ENCODE data around the gene L3HYPDH.

Gene L3HYPDH

DNA sequence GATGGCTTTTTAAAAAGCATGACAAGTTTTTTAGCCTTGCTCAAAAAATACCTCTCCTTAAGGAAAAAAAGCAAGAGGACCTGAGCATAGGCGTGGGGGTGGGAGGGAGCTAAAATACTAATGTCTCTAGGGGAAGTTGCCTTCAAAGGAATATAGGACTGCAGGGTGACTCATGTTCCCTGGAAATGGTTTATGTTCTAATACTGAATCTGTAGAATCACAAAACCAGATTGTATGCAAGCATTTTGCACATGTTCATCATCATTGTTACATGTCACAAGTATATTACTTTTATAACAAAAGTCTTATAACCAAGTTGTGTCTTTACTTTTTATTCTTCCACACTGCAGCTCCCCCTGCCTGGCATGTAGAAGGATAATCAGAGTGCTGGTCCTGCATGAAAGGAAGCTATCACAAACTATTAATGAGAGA lies 55.6 kb downstream of the L3HYPDH start:
- in situ Hi-C loops (cut with HindIII; ENCODE audit: low sequenced_read_pairs) = no loop called here

DNA sequence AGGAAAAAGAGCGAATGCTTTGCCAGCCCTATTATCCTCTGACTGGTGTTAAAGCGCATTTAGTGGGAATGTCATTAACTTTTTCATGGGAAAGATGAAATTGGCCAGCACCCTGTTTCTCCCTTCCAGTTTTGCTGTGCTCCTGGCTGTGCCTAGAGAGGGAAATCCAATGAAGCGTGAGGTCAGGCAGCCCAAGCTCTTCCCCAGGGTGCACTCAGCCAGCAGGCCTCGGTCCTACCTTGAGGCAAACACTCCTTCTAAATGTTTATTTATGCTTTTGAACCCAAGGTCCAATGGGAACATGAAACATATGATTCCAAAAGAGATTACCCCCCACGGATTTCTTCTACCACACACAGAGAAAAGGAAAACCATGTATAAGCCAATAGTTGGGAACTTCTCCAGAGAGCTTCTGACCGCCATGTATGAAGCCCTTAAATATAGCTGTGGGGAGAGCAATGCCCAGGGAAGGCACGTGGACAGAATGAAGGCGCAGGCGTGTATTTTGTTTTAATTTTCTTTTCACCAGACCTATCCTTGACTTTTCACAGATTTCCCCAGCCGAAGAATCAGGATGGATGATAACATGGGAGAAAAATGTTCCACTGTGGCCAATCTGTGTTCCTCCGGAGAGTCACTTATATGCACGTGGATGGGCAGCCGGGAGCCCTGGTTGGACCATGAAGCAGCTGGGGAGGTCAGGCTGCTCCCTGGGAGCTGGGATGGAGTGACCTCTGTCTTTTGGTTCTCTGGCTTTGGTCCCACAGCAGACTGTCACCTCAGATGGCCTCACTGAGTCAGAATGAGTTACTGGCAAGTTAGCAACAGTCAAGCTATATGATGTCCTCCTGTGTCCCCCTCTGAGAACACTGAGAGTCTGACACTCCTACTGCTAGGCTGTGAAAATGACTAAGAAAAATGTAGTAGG lies 56.3 kb downstream of the L3HYPDH start:
- in situ Hi-C loops (cut with HindIII; ENCODE audit: low sequenced_read_pairs) = no loop called here

DNA sequence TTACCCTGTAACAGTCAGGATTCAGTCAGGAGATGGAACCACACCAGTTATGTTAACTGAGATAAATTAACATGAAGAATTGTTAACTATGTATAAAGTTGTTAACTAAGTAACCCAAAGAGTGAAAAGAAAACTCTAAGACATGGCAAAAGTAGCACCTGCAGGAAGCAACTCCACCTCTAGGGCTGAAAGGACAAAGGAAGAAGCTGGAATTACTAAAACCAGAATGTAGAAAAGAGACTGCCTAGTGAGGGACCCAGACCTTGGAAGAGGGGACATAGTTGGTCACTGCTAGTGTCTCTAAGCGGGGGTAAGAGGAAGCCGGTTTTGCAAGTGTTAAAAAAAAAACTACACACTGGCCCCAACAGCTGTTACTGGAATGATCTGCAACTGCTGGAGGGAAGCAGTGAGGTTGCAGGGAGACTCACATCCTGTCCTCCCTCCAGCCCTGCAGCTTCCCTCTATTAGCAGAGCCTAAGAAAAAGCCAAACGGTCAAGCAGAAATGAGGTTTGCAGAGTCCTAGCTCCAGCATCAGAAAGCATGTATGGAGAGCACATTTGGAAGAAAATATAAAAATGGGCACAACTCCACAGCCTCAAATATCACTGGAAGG lies 58.8 kb downstream of the L3HYPDH start:
- in situ Hi-C loops (cut with HindIII; ENCODE audit: low sequenced_read_pairs) = no loop called here

DNA sequence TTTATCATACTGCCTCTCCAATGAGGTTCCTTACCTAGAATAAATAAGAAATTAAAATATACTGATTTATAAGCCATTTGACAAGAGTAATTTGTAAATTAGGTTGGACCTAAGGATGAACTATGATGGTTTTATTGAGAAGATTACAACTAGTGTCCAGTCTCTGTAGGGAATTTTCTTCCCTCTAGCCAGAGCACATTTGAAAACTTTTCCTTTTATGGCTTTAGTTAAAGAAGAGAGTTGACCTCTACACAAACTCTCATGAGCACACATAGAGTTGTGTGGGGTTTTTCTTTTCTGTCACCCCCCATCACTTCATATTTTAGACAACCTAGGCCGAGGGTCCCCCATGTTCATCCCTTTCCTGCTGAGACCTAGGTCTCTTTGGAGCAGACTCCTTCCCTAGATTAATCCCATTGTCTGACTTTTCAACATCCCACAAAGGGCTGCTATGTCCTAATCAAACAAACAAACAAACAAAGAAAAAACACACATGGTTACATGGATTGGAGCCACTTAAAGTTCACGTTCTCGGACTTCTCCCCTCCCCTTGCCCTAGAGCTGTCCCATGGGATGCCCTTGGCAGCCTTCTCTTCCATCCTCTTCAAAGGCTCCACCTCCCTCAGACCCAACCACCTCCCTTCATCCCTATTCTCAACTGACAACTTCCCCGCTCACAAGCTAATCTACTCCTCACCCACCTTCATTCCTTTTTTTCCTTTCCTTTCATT lies 59.7 kb downstream of the L3HYPDH start:
- in situ Hi-C loops (cut with HindIII; ENCODE audit: low sequenced_read_pairs) = no loop called here

Measured in endothelial cell of hepatic sinusoid (primary cell).